Prostate gland (tissue), 2 donors: ENCODE results near the gene FAM3B.

Source experiments
- CTCF ChIP-seq, 4 experiments: fragments of 200-600 bp in 2 of 4; fragments of 450-650 bp in 2 of 4; sonication (generic) in 2 of 4; IDR thresholded peaks; 1 replicate in 3 of 4; 2 replicates in 1 of 4; pipeline ENCODE4 v1.5.1; 2016 to 2019; ENCODE audit warnings: antibody characterized with exemption in 4 of 4, mild to moderate bottlenecking in 2 of 4, moderate library complexity in 2 of 4
- POLR2A ChIP-seq: fragments of 450-650 bp; IDR thresholded peaks from one replicate; pipeline ENCODE4 v1.6.1; 2016; ENCODE audit warnings: antibody characterized with exemption, mild to moderate bottlenecking

GRCh38 chr21:41387824-41388223, 71.2 kb downstream of the FAM3B start:
- TF ChIP-seq CTCF (IDR thresholded peaks at IDR 0.05), result no peak
- TF ChIP-seq POLR2A, result no peak
